HT1080 (cell line): Measurements from ENCODE around the gene PSG7. TPM values are rescaled to one million over a fixed set of nuclear protein-coding genes. Genes with fewer than 3 reads are reported as not detected.
"Not testable (repeated sequence)": the region's sequence is repeated elsewhere in the genome, so short reads cannot be mapped to it uniquely, and the experiment has no call there.

Source experiments
- DNase-seq: peaks from one replicate; pipeline ENCODE4 v3.0.0-alpha.2; 2015; ENCODE audit warnings: low read depth
- total RNA-seq: library from RNA; depleted of rRNA; stranded (reverse); fragments of >200 nt; shearing (Covaris generic); gene quantifications from 2 replicates; pipeline ENCODE4 v1.2.3, GENCODE V29; 2014

Gene PSG7
- total RNA-seq, 1 experiment from 2014 or later, result 0.06 TPM

- not testable (repeated sequence) for DNase-seq
Observed at GRCh38 chr19:42916931-42917330, 20.1 kb downstream of the PSG7 start.

- not testable (repeated sequence) for DNase-seq
Observed at GRCh38 chr19:42913516-42913915, 23.5 kb downstream of the PSG7 start.

DNA sequence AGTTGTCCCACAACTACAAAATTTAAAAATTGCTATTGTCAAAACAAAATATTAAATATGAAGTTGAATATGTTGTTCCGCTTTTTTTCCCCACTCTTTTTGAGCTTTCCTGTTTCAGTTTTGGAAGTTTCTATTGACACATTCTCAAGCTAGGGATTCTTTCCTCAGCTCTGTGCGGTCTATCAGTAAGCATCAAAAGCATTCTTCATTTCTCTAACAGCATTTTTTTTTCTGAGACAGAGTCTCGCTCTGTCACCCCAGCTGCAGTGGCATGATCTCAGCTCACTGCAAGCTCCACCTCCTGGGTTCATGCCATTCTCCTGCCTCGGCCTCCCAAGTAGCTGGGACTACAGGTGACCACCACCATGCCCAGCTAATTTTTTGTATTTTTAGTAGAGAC is 24.1 kb downstream of the PSG7 start:
- not testable (repeated sequence) for DNase-seq

DNA sequence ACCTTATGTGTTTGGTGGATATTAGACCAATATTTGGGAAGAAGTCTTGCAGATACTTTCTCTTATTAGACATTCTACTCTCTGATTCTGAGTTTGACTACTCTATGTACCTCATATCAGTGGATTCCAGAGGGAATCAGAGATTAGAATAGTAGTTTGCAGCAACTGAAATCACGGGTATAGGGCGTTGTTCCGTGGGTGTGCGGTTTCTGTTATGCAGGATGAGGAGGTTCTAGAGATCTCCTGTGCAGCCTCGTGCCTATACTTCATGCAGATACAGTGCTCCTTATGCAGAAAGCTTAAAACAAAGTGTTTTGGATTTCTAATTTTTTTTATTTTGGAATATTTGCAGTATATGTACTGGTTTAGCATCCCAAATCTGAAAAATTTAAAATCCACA is 25.3 kb downstream of the PSG7 start:
- DNase-seq, result not testable (repeated sequence)

DNA sequence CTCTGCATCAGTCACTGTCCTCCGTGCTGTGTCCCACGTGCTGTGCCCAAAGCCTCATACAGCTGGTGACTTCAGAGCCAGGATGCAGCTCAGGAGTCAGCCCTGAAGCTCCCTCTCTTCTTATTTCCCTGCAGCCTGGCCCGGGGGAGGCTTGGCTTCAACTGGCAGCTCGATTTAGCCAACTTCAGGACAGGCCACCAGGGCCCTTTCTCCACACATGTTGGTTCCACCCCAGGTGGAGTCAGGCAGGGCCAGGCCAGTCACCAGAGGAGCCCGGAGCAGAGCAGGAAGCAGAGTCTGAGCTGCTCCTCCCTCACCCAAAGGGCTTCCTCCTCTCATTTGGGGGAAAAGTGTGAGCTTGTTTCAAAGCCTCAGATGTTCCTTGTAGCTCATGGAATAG is 30.8 kb downstream of the PSG7 start:
- not testable (repeated sequence) for DNase-seq

- not testable (repeated sequence) for DNase-seq
Observed at GRCh38 chr19:42900561-42900960, 36.4 kb downstream of the PSG7 start.

DNA sequence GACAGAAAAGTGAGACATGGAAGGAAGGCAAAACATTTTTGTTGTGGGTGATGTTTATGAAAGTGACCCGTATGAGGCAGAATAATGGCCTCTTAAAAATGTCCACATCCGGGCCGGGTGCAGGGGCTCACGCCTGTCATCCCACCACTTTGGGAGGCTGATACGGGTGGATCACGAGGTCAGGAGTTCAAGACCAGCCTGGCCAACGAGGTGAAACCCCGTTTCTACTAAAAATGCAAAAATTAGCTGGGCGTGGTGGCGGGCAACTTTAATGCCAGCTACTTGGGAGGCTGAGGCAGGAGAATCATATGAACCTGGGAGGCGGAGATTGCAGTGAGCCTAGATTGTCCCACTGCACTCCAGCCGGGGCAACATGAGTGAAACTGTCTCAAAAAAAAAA is 37.3 kb downstream of the PSG7 start:
- DNase-seq, result not testable (repeated sequence)

DNA sequence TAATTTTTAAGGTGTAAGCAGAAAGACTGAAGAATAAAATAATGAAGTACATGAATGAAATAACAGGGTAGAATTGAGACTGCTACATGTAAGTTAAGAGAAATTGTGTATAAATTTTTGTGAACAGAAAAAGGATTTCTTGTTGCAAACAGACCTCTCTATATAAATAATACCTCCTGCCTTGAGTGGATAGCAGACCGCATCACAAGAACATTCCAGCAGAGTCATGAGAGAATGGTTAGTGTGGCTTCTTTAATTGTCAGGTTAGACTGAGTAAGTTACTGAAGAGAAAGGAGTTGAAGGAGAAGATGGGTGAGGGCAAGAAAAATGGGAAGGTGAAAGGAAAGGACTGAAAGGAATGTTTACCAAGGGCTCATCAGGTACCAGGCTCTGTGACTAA is 37.9 kb downstream of the PSG7 start:
- not testable (repeated sequence) for DNase-seq

- DNase-seq, result not testable (repeated sequence)
Observed at GRCh38 chr19:42898656-42899055, 38.4 kb downstream of the PSG7 start.

GRCh38 chr19:42897729-42898128 is 39.3 kb downstream of the PSG7 start:
- DNase-seq, result peak; percentile 39

DNA sequence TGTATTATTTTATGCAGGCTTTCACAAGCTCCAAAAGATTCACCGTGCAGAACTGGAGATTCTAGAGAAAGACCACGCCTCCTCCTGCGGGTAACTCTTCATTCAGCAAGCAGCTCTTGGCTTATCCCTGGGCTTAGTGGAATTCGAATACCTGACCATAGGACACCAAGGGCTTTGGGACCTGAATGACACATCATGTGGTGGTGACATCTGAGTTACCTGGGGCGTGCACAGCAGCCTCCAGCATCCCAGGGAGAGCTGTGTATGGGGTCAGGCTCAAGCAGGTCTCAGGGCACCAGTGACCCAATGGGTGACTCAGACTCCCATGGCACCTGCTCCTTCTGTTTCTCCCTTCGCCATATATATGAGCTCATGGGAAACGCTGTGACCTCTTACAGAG is 46.6 kb downstream of the PSG7 start:
- DNase-seq, result not testable (repeated sequence)

GRCh38 chr19:42887876-42888445 is 49.0 kb downstream of the PSG7 start:
- not testable (repeated sequence) for DNase-seq

GRCh38 chr19:42882730-42883129 is 54.3 kb downstream of the PSG7 start:
- DNase-seq, result not testable (repeated sequence)

GRCh38 chr19:42882010-42882409 is 55.0 kb downstream of the PSG7 start:
- not testable (repeated sequence) for DNase-seq

DNA sequence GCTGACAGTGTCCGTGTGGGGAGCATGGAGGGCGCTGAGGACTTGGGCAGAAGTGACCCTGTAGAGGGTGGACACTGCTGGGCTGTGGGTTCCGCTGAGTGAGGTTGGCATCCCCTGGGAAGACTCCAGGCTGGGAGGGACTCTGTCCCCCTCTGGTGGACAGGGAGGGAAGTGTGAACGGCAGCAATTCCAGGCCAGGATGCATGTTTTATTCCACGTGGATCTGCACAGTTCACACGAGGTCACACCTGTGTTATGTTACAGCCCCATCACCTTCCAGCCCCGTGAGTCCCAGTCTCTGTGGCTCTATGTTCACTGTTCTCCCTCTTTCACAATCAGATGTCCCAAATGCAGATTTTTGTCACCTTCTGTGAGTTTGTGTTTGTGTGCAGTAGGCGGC is 55.7 kb downstream of the PSG7 start:
- peak; percentile 19 for DNase-seq

- not testable (repeated sequence) for DNase-seq
Observed at GRCh38 chr19:42880621-42881020, 56.4 kb downstream of the PSG7 start.

GRCh38 chr19:42879613-42880012 is 57.4 kb downstream of the PSG7 start, which contains the start of gene PSG1:
Gene PSG1 (minus strand): TSS chr19:42879713. CDS start chr19:42879581, 132 bp downstream.
- DNase-seq, result no peak

- peak; percentile 38 for DNase-seq
Observed at GRCh38 chr19:42876596-42876995, 60.4 kb downstream of the PSG7 start.

- DNase-seq, result peak; percentile 39
Observed at GRCh38 chr19:42875881-42876280, 61.1 kb downstream of the PSG7 start.

DNA sequence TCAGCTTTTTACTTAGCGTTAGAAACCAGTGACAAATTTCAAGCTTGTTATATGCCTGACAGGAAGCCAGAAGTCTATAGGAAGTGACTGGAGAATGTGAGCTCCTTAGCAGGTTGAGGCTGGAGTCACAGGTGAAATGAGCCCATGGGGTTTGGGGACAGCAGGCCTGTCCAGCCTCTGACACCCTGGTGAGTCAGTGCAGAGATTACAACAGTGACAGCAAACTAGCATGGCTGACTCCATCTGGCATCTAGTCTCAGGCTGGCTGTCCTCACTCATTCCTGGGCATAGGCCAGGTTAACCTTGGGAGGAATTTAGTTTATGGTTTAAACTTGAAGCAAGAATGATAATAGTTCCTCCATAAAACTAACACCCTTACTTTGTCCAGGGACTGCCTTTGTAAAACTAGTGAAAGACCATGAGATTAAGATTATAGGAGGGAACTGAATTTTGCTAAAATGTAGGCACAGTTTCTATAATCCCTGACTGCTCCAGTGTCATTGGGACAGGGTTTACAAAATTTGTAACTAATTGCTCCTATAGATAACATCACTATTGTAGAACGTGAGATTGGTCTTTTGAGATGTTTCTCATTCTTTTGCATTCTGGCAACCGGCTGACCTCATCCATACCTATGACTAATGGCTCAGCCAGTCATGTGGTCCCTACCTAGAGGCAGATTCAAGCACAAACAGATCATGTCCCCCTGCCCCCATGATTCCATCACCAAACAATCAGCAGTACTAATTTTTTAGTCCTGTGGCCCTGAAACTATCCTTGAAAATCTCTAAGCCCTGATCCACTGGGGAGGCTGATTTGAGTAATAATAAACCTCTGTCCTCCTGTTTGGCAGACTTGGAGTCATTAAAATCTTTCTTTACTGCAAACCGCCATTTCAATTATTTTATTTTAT is 61.9 kb downstream of the PSG7 start:
- peak; percentile 78 for DNase-seq

GRCh38 chr19:42874136-42874535 is 62.9 kb downstream of the PSG7 start:
- not testable (repeated sequence) for DNase-seq
